ENCODE results near the gene RFX7.

- TF ChIP-seq SRF (IDR thresholded peaks at IDR 0.05; ENCODE audit: low read depth, low read length): no peak
- TF ChIP-seq KDM1A (IDR thresholded peaks at IDR 0.05; ENCODE audit: borderline replicate concordance, low read length): no peak
- no peak for TF ChIP-seq CTCF (IDR thresholded peaks at IDR 0.05; ENCODE audit: control extremely low read depth in 1 of 3, insufficient read depth in 1 of 3, low read depth in 1 of 3, low read length in 3 of 3)
- no peak for TF ChIP-seq EZH2 (IDR thresholded peaks at IDR 0.05; ENCODE audit: low read depth, low read length, severe bottlenecking)
- TF ChIP-seq YY1 (IDR thresholded peaks at IDR 0.05; ENCODE audit: low read depth, low read length): no peak
- no peak for TF ChIP-seq ASH2L (IDR thresholded peaks at IDR 0.05; ENCODE audit: low read length)
- no peak for TF ChIP-seq SP1 (IDR thresholded peaks at IDR 0.05; ENCODE audit: low read depth, low read length)
- TF ChIP-seq POLR2A (IDR thresholded peaks at IDR 0.05; ENCODE audit: control extremely low read depth in 1 of 2, low read depth in 2 of 2, low read length in 2 of 2): no peak
- no peak for TF ChIP-seq POLR2AphosphoS5 (IDR thresholded peaks at IDR 0.05; ENCODE audit: low read depth, low read length)
- no peak for TF ChIP-seq ATF2 (IDR thresholded peaks at IDR 0.05; ENCODE audit: low read length)
- no peak for TF ChIP-seq TAF1 (IDR thresholded peaks at IDR 0.05; ENCODE audit: low read depth, low read length)
- TF ChIP-seq TAF7 (optimal IDR thresholded peaks at IDR 0.05; ENCODE audit: borderline replicate concordance, low read depth, low read length): no peak
- TF ChIP-seq NRF1 (IDR thresholded peaks at IDR 0.05; ENCODE audit: low read depth, low read length): no peak
Observed at GRCh38 chr15:56058986-56059385, 184.7 kb downstream of the RFX7 start.

Data from H1 (cell line).